Panc1 (cell line): Measurements from ENCODE around the gene WASF2. TPM values are rescaled to one million over a fixed set of nuclear protein-coding genes. Genes with fewer than 3 reads are reported as not detected.

Source experiments
- ATAC-seq: fragments of 200-7000 bp; cut with Tn5 transposase; 2 replicates; pipeline ENCODE4 v1.9.1; 2020; ENCODE audit warnings: mild to moderate bottlenecking, moderate library complexity
- BruUV-seq: library from RNA; stranded (reverse); fragments of 400-500 nt; replicated peaks from 2 replicates; lab custom pipeline; 2021; lab: Mats Ljungman, UMichigan
- CTCF ChIA-PET: fragments of 300-600 bp; sonication (Branson Sonifier 250); formaldehyde crosslinking; loops from one replicate; lab custom pipeline; 2022; ENCODE audit warnings: antibody characterized with exemption; lab: Charles Lee
- POLR2A ChIA-PET: fragments of 300-600 bp; sonication (Branson Sonifier 250); formaldehyde crosslinking; loops from one replicate; lab custom pipeline; 2022; ENCODE audit warnings: antibody characterized with exemption; lab: Charles Lee
- DNase-seq: peaks from one replicate; pipeline ENCODE4 v3.0.0-alpha.2; 2010; ENCODE audit warnings: low read depth, low spot score
- H3K27ac ChIP-seq: 2 replicates; pipeline ENCODE4 v1.5.1; 2011; ENCODE audit warnings: mild to moderate bottlenecking, low read length, inconsistent platforms
- H3K27me3 ChIP-seq: fragments of 200-500 bp; sonication (Bioruptor generic); 2 replicates; pipeline ENCODE4 v1.6.0; 2014; ENCODE audit warnings: low read length, inconsistent platforms; ENCODE audit not compliant: control insufficient read depth, insufficient read depth
- H3K36me3 ChIP-seq: fragments of 200-500 bp; sonication (Bioruptor generic); 2 replicates; pipeline ENCODE4 v1.5.1; 2014; ENCODE audit warnings: inconsistent platforms, mild to moderate bottlenecking, low read length, moderate library complexity; ENCODE audit not compliant: control insufficient read depth, insufficient read depth
- H3K4me1 ChIP-seq: 2 replicates; pipeline ENCODE4 v1.5.1; 2011; ENCODE audit warnings: inconsistent platforms, mild to moderate bottlenecking, low read length, moderate library complexity; ENCODE audit not compliant: control insufficient read depth, insufficient read depth
- H3K4me3 ChIP-seq, 2 experiments: 2 replicates each; pipeline ENCODE4 v1.5.1; 2011 to 2012; ENCODE audit warnings: low read depth in 2 of 2, low read length in 2 of 2, mild to moderate bottlenecking in 2 of 2, inconsistent platforms in 1 of 2, moderate library complexity in 1 of 2
- H3K9me3 ChIP-seq: fragments of 200-500 bp; sonication (Bioruptor generic); 2 replicates; pipeline ENCODE4 v1.5.1; 2014; ENCODE audit warnings: low read depth, mild to moderate bottlenecking, inconsistent platforms, low read length, moderate library complexity; ENCODE audit not compliant: control insufficient read depth, insufficient read depth
- CTCF ChIP-seq: fragments of 450-650 bp; IDR thresholded peaks from 2 replicates; pipeline ENCODE4 v1.5.1; 2017; ENCODE audit warnings: mild to moderate bottlenecking
- POLR2AphosphoS5 ChIP-seq: IDR thresholded peaks from 2 replicates; pipeline ENCODE4 v1.6.1; 2012; ENCODE audit warnings: mild to moderate bottlenecking, low read depth, low read length, moderate library complexity
- REST ChIP-seq, 2 experiments: IDR thresholded peaks; 2 replicates each; pipeline ENCODE4 v1.6.1; 2011 to 2012; ENCODE audit warnings: low read depth in 2 of 2, control low read depth in 1 of 2, low read length in 1 of 2, mild to moderate bottlenecking in 1 of 2, moderate library complexity in 1 of 2; ENCODE audit not compliant: insufficient read depth in 1 of 2
- SIN3A ChIP-seq: IDR thresholded peaks from 2 replicates; pipeline ENCODE4 v1.6.1; 2012; ENCODE audit warnings: low read depth, mild to moderate bottlenecking, low read length, moderate library complexity, borderline replicate concordance; ENCODE audit not compliant: insufficient read depth
- TCF7L2 ChIP-seq: IDR thresholded peaks from 2 replicates; pipeline ENCODE4 v1.6.1; 2011; ENCODE audit warnings: mild to moderate bottlenecking, low read depth, low read length, inconsistent platforms
- in situ Hi-C: cut with HindIII; loops from 2 replicates; pipeline ENCODE4 v1.10.0; 2016; ENCODE audit warnings: low sequenced_read_pairs, low pct_unique_long_range_greater_than_20kb
- intact Hi-C: fragments of 100-400 bp; cut with micrococcal nuclease; formaldehyde crosslinking; loops from one replicate; pipeline ENCODE4 v1.10.0; 2022; ENCODE audit not compliant: unreplicated experiment
- total RNA-seq: library from RNA; stranded (reverse); gene quantifications from one replicate; pipeline ENCODE4 v1.2.1, GENCODE V29; 2021; ENCODE audit not compliant: unreplicated experiment

Gene WASF2
- total RNA-seq, 1 experiment from 2014 or later = 121 TPM

- CTCF ChIA-PET = no interaction called here
- Histone ChIP-seq H3K27ac (no peak overlapping the region), H3K36me3 (no peaks in the 10 kb centered on the region), H3K4me3 (no peak overlapping the region), H3K4me1 (peaks cover 22% of the 10 kb centered on the region), H3K9me3 (no peaks in the 10 kb centered on the region), H3K27me3 (no peaks in the 10 kb centered on the region)
- intact Hi-C loops = no loop called here
- no peak for TF ChIP-seq SIN3A
- TF ChIP-seq CTCF = no peak
- no peak for DNase-seq
- no peak for ATAC-seq
- POLR2A ChIA-PET = interaction anchor here (0.5 kb wide), 1 partner anchor 300 kb away, joined by 6 read pairs; no protein-coding TSS in a partner anchor
- BruUV-seq = no TSS peak
- in situ Hi-C loops = no loop called here
Observed at GRCh38 chr1:27521861-27522431, 32.0 kb upstream of the WASF2 start.

- in situ Hi-C loops (no loop called here), intact Hi-C loops (no loop called here)
- Histone ChIP-seq H3K36me3 (no peaks in the 10 kb centered on the region), H3K4me1 (peaks cover 20% of the 10 kb centered on the region), H3K4me3 (no peak overlapping the region), H3K27ac (no peak overlapping the region), H3K9me3 (no peaks in the 10 kb centered on the region), H3K27me3 (no peaks in the 10 kb centered on the region)
- no peak for TF ChIP-seq SIN3A
- TF ChIP-seq TCF7L2 = no peak
- no peak for TF ChIP-seq POLR2AphosphoS5
- TF ChIP-seq REST (IDR thresholded peaks at IDR 0.05; ENCODE audit: insufficient read depth in 1 of 2, low read depth in 2 of 2, low read length in 1 of 2) = no peak
- no peak for TF ChIP-seq CTCF
- ATAC-seq = no peak
- CTCF ChIA-PET = no interaction called here
- POLR2A ChIA-PET = no interaction called here
- BruUV-seq = no TSS peak
- DNase-seq = no peak
Observed at GRCh38 chr1:27521336-27521831, 31.4 kb upstream of the WASF2 start.
